Measurements from ENCODE around the gene ULBP1.
"Not testable (repeated sequence)": the region's sequence is repeated elsewhere in the genome, so short reads cannot be mapped to it uniquely, and the experiment has no call there.

Gene ULBP1

GRCh38 chr6:149979293-149979692, 15.6 kb downstream of the ULBP1 start:
- no peak for DNase-seq

GRCh38 chr6:149983145-149983544, 19.4 kb downstream of the ULBP1 start:
- no peak for DNase-seq

- DNase-seq = no peak
Measured at GRCh38 chr6:149984773-149985172, 21.0 kb downstream of the ULBP1 start.

- no peak for DNase-seq
Measured at GRCh38 chr6:149985481-149985937, 21.8 kb downstream of the ULBP1 start.

- no peak for DNase-seq
Measured at GRCh38 chr6:149987602-149988107, 23.9 kb downstream of the ULBP1 start.

DNA sequence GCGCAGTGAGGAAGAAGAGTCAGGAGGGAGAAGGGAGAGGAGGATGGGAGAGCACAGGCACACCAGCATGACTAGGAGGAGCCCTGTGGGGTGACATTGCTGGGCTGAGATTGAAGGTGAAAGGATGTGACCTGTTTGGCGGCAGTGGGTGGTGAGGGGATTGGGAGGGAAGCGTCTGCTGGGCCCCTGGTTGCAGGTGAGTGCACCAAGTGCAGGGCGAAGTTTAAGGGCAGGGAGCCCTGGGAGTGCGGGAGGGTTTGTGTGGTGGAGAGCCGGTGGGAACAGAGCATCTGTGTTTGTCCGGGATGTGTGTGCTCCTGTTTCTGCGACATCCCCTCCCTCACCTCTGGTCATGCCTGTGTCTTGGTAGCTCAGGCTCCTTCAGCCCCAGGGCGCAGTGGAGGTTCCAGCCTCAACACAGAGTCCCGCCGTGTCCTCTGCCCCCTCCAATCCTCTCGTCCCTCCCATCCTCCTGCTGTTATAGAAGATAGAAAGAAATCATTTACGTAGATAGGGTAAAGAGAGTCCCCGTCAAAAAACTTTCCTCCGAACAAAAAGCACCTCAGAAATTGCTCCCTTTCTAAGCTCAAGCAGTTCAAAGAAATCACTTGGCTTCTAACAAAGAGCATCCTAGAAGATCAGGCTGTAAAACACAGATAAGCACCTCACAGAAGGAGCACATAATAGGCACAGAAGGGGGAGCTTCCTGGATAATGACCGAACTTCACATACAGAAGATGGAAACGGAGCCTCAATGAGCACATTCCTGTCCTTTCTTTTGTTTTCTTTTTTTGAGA, 25.0 kb downstream of the ULBP1 start:
- no peak for DNase-seq

- peak; percentile 17 for DNase-seq
Measured at GRCh38 chr6:149990212-149990660, 26.5 kb downstream of the ULBP1 start.

DNA sequence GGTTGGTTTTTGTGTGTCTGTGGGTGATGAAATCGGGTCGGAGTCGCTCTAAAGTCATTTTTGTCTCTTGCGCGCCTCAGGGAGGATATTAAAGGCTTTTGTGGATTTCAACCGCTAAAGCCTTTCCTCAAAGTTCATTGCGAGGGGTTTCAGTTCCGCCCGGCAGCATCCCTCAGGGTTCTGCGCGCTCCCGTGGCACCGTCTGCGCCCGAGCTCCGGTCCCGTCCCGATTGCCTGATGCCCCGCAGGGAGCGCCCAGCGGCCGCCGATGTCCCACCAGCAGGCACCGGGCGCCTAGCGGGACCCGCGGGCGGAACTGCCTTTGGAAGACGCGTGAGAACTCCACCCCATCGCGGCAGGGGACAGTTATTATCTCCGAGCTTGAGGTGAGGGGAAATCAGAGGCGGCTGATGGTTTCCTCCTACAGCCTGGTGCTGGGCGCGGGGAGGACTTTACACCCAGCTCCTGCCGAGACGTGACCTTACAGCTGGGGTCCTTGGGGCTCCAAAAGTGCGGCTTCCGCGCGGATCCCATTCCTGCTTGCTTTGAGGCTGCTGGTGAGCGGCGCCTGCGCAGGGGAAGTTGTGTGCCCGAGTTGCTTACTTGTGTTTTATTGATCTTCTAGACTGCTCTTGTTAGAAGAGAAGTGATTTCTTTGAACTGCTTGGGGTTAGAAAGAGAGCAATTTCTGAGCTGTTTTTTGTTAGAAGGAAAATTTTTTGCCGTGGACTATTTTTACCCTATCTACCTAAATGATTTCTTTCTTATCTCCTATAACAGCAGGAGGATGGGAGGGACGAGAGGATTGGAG, 27.1 kb downstream of the ULBP1 start:
- peak; percentile 25 for DNase-seq

DNA sequence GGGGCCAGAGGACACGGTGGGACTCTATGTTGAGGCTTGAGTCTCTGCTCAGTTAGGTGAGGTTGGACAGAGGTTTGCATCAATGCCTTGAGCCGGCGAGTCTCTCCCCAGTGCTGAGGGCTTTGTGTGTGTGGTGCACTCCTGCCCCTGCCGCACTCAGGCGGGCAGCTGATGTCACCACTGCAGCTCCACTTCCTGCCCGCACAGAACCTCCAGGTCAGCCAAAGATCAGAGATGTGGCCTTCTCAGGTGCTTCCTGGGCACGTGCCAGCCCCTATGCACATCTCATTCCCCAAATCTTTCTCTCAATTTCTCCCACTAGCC, 27.7 kb downstream of the ULBP1 start:
- not testable (repeated sequence) for DNase-seq

DNA sequence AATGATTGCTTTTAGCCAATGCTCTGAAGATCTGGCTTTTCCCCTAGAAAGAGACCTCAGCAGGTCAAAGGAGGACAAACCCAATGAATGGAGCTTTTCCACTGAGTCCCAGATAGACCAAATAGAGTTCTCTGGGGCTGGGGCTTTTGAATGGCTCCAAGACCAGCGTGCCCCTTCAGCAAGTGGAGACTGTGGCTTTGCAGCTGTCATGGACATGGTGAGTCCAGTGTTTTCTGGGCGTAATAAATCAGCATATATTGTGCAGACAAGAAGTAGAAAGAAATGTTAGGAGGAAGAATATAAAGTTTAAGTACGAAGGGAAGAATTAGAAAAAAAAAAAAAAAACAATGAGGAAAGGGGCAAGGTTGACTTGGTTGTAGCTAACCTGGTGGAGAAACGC, 28.1 kb downstream of the ULBP1 start:
- no peak for DNase-seq

- DNase-seq = no peak
Measured at GRCh38 chr6:149995235-149995750, 31.6 kb downstream of the ULBP1 start.

DNA sequence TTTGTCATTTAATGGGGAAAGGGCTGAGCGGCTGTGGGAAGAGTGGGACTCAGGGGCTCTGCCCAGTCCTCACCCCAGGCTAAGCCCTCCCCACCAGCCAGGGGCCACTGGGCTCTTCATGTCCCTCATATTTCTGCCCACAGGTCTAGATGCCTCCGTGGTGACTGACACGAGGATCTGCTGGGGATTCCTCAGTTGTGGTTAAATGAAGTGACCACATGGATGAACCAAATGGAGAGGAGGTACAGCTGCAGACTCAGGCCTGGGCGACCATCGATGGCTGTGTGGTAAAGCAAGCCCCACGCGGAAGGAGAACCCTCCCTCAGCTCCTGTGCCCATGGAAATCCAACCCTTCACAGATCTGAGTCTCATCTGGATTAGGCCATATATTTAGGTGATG, 32.2 kb downstream of the ULBP1 start:
- no peak for DNase-seq

DNA sequence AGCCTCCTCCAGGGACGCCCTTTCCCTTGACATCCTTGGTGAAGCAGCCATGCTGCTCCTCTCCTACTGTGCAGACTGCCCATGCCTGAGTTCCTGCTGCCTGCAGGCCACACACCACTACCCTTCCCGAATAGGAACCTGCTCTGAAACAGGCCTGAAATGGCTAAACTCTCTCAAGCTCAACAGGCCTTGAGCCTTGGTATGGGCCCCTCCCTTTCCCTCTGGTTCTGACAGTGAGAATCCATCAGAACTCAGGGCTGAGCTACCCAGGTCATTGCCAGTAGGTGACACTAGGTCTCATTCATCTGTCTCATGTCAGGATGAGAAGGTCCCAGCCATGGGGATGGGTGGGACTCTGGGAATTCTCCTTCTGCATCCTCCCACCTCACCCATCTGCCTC, 35.9 kb downstream of the ULBP1 start:
- no peak for DNase-seq

GRCh38 chr6:150001295-150002008, 37.7 kb downstream of the ULBP1 start:
- DNase-seq = no peak

GRCh38 chr6:150002710-150003109, 39.0 kb downstream of the ULBP1 start:
- no peak for DNase-seq

GRCh38 chr6:150003599-150003998, 39.9 kb downstream of the ULBP1 start:
- not testable (repeated sequence) for DNase-seq

DNA sequence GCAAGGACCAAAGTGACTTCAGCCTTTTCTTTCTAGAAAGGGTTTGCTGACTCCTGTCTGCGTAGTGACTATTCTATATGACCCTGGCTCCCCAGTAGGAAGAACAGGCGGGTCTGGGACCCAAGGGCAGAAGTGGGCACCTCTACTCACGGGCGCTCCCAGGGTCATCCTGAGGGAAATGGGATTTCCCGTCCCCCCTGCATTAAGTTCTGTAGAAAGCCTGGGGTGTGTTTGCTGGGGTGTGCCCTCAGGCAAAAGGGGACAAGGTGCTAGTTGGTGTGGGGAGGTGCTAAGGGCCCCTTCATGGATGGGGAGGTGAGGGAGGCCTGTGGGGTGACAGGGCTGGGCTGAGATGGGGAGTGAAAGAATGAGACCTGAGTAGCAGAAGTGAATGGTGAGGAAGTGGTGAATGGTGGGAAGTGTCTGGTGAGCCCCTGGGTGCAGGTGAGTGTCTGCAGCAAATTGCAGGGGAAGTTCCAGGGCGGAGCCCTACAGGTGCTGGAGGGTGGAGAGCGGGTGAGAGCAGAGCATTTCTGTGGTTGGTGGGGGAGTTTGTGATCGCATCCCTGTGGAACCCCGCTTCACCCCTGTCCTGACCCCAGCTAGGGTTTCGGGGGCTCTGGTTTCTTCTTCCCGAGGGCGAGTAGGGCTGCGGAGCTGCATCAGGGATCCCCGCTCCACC, 40.5 kb downstream of the ULBP1 start:
- DNase-seq = peak; percentile 19

DNA sequence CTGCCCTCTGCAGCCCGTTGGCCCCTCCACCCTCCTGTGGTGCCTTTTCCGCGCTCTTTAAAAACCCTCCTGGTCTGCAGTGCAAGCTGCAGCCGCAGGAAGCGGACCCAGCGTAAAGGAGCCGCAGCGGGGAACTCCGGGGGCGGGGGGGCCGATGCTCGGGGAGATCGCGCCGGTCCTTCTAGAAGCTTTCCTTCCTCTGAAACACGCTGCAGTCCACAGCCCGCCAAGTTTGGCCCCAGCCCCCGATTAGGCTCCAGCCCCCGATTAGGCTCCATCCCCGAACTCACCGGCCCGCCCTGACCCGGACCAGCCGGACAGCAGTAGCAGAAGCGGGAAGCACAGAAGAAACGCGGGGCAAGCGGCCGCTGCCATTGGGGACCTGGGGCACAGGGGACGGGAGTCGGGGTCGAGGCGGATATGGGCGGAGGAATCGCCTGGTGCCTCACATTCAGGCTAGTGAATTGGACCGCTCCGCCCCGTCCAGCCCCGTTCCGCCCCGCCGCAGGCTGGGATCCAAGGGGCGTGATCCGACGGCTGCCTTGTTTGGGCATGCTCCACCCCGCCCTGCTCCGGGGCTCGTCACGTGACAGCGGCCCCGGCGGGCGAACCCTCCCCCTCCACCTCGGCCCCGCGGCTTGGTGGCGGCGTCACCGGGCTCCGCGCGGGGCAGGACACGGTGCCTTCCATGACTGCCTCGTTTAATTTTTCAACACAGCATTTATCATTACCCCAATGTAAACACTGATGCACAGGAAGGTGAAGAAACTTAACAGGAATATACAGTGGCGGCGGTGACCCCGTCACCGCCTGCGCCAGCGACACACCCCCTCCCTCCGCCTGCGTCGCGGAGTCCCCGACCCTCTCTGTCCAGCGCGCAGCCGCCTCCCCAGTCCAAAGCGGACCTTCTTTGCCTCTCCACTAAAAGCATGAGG, 41.3 kb downstream of the ULBP1 start:
- DNase-seq = peak; percentile 85

GRCh38 chr6:150005761-150006651, 42.3 kb downstream of the ULBP1 start:
- DNase-seq = no peak

DNA sequence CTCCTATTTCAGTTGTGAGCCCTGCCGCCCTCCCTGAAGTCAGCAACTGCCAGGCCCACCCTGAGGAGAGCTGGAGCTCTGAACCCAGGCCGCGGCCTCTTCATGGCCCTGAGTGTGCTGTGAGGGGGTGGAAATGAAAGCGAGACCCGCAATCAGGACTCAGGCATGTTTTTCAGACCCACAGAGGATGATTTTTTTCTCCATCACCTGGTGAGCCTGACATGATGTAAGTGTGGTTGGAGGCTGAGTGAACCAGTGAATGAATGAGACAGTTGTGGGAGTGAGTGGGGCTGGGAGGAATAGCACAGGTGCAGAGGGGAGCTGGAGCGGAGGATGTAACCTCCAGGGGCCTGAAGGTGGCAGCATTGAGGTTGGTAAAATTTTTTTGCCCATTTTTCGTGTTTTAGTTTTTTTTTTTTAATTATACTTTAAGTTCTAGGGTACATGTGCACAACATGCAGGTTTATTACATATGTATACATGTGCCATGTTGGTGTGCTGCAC, 43.3 kb downstream of the ULBP1 start:
- no peak for DNase-seq
